Esophagus mucosa (tissue), 1 donor: ENCODE results near the gene TMEM60. TPM values are rescaled to one million over a fixed set of nuclear protein-coding genes. Genes with fewer than 3 reads are reported as not detected.

Source experiments
- ATAC-seq: fragments of 200-7000 bp; cut with Tn5 transposase; one replicate; pipeline ENCODE4 v1.9.1; 2020
- total RNA-seq: library from RNA; stranded (reverse); gene quantifications from one replicate; pipeline ENCODE4 v1.2.4, GENCODE V29; 2023
- donor health status: DM: yes; HTN: yes; CAD: no.

TMEM60 gene
- total RNA-seq, 1 donor from 2014 or later: 5.9 TPM

DNA sequence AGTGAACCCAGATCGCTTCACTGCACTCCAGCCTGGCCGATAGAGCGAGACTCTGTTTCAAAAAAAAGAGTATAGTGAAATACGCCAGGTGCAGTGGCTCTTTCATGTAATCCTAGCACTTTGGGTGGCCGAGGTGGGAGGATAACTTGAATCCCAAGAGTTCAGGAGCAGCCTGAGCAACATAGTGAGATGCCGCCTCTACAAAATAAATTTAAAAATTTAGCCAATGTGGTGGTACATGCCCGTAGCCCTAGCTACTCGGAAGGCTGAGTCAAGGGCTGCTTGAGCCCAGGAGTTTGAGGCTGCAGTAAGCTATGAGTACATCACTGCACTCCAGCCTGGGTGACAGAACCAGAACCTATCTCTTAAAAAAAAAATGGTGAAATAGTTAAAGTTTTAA is 27.9 kb downstream of the TMEM60 start:
- ATAC-seq: no peak

DNA sequence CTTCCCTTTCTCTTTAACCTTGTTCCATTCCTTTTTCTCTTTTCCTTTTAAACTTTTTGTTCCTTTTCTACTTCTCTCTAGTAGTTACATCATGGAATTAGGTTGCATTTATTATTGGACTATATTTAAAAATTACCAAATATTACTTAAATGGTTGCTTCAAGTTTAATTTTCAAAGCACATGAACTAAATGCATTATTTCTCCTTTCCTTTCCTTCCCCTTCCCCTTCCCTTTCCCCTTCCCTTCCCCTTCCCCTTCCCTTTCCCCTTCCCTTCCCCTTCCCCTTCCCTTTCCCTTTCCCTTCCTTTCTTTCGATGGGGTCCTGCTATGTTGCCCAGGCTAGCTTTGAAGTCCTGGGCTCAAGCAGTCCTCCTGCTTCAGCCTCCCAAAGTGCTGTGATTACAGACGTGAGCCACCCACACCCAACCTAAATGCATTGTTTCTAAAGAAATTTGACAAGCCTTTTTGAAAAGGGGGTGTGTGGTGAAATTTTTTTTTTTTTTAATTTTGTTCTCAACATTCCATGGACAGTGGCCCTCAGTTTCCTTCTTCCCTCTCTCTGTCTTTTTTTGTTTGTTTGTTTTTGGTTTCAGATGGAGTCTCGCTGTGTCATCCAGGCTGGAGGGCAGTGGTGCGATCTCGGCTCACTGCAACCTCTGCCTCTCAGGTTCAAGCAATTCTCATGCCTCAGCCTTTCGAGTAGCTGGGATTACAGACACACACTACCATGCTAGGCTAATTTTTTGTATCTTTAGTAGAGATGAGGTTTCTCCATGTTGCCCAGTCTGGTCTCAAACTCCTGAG is 31.2 kb downstream of the TMEM60 start:
- ATAC-seq: no peak

DNA sequence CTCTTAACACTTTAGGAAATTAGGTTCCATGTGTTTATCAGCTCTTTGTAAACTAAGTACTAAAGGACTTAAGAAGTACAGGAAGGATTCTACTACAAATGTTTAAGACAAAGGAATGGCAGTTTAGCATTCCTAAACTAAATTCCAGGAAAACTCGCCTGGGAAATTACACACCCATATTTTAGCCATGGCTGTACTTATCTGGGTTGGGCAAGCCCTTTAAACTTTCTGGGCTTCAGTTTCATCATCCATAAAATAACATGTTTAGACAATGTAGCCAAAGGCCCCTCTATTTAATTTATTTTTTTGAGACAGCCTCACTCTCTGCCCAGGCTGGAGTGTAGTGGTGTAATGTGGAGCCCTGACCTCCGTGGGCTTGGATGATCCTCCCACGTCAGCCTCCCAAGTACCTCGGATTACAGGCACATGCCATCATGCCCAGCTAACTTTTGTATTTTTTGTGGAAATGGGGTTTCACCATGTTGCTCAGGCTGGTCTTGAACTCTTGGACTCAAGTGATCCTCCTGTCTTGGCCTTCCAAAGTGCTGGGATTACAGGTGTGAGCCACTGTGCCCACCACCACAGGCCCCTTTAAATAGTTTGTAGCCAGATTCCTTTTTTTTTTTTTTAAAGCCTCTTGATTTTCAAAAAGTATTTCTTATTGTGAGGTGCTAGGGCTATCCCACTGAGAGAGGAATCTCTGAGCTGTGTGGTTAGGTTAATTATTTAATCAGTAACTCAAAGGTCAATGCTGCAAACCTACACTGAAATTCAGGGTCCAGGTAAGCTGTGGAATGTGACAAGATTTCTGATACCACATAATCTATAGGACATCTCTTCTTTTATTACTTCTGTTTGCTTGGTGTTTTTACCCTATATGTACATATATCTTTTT is 32.1 kb downstream of the TMEM60 start:
- ATAC-seq: no peak

DNA sequence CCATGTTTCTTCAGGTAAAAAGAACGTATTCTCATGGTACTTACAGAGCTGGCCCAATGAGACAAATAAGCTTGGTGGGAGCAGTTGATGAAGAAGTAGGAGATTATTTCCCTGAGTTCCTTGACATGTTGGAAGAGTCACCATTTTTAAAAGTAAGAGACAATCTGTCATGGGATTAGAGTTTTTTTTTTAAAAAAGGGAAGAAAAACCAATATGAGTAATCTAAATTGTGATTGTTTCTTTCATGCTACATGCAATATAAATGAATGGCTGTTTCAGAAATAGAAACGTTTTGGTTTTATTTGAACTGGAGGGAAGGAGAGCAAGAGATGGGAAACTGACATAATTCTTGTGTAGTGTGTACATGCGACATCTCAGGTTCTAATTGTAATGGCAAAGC is 32.8 kb downstream of the TMEM60 start:
- ATAC-seq: no peak

- ATAC-seq: no peak
Observed at GRCh38 chr7:77760809-77761453, 37.3 kb downstream of the TMEM60 start.

DNA sequence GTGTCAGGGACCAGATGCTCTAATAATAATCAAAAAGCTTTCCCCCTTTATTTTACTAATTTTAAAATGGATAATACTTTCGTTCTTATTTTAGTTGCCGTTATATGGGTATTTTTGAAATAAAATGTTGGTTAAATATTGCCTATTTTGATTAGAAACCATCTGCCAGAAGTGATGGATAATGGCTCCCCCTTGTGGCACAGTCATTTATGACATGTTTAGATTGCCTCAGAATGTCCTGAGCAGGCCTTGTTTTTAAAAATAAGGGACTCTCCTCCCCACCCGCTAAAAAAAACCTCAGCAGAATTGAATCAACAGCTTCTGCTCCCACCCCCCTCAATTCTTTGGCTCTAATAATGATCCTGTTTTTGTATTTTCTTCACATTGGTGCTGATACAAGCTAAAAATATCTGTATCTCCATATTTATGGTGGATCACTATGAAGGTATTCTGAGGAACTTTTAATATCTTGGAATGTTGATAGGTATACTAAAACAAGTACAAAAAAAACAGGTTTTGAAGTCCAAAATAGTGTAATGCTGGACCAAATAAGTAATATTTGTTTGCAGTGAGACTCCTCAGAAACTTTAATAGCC is 38.8 kb downstream of the TMEM60 start:
- peak; percentile 68 for ATAC-seq

- ATAC-seq: peak; percentile 42
Observed at GRCh38 chr7:77757589-77757988, 40.6 kb downstream of the TMEM60 start.

DNA sequence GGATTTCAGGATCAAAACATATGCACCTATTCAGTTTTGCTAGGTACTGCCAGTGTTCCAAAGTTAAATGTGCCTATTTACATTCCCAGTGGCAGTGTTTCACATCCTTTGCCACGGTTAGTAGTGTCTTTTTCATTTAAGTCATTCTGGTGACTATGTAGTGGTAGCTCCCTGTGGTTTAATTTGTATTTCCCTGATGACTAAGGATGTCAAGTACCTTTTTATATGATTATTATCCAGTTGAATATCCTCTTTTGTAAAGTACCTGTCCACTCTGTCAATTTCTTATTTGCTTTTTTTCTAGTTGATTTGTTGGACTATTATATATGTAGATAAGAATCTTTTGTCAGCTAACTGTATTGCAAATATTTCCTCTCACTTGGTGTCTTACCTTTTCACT is 45.1 kb downstream of the TMEM60 start:
- no peak for ATAC-seq

DNA sequence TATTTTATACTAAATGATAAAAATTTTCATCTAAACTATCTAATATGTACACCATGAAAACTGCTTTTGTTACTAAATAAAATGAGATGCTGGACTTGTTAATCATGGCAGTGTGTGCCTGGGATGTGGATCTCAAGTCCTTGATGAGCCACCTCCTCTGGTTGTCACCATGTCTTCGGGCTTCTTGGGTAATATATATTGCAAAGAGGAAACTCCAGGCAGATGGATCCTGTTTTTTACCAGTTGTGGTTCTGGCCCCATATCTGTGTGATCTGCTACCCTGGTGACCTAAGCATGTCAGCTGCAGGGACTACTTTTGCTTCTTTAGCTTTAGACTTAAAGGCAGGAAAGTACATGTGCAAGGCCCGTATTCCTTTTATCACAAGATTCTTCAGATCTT is 46.2 kb downstream of the TMEM60 start:
- no peak for ATAC-seq

GRCh38 chr7:77747718-77748117 is 50.5 kb downstream of the TMEM60 start:
- no peak for ATAC-seq

DNA sequence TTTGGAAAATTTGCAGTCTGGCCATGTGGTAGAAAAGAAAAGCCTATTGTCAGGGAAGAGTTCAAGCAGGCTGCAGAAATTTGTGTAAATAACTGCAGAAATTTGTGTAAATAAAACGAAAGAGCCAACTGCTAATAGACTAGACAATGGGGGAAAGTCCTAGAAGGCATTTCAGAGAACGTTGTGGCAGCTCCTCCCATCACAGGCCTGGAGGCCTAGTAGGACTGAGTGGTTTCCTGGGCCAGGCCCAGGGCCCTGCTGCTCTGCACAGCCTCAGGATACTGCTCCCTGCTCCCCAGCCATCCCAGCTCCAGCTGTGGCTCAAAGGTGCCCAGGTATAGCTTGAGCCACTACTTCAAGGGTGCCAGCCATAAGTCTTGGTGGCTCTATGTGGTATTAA is 51.1 kb downstream of the TMEM60 start:
- peak; percentile 18 for ATAC-seq

DNA sequence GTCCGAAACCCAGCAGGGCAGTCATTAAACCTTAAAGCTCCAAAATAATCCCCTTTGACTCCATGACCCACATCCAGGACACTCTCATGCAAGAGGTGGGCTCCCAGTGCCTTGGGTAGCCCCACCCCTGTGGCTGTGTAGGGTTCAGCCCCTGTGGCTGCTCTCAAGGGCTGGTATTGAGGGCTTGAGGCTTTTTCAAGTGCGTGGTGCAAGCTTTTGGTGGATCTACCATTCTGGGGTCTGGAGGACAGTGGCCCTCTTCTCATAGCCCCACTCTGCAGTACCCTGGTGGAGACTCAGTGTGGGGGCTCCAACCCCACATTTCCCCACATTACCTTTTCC is 51.4 kb downstream of the TMEM60 start:
- ATAC-seq: no peak

GRCh38 chr7:77746164-77746823 is 51.9 kb downstream of the TMEM60 start:
- no peak for ATAC-seq

DNA sequence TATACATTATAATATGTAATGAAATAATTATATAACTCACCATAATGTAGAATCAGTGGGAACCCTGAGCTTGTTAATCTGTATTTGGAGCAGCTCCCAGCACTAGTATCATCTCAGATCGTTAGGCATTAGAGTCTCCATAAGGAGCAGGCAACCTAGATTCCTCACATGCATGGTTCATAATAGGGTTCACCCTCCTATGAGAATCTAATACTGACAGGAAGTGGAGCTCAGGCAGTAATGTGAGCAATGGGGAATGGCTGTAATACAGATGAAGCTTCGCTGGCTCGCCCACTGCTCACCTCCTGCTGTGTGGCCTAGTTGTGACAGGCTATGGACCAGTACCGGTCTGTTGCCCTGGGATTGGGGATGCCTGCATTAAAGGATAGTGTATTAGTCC is 52.5 kb downstream of the TMEM60 start:
- no peak for ATAC-seq

Other genes with a start within 250 kb of the TMEM60 start
- 9.9 TPM for gene RSBN1L, start 102.0 kb downstream of the TMEM60 start, total RNA-seq
- gene PHTF2, start 339 bp upstream of the TMEM60 start, total RNA-seq: 8.3 TPM